HG03575 (cell line): ENCODE measurements around the gene PPP2R1B.
A peak's percentile ranks its signal among the peaks of the same experiment; 100 is the strongest.
"Not testable (repeated sequence)": the region's sequence is repeated elsewhere in the genome, so short reads cannot be mapped to it uniquely, and the experiment has no call there.

Experiments used
- ATAC-seq: cut with Tn5 transposase; IDR thresholded peaks from one replicate; pipeline ENCODE4 v1.9.1; 2021; ENCODE audit not compliant: unreplicated experiment, insufficient number of reproducible peaks, low FRiP score; ENCODE audit errors: extremely low read depth

PPP2R1B gene

GRCh38 chr11:111785886-111786412 lies 19.8 kb upstream of the PPP2R1B start:
- ATAC-seq: no peak

GRCh38 chr11:111785076-111785475 lies 18.9 kb upstream of the PPP2R1B start:
- no peak for ATAC-seq

DNA sequence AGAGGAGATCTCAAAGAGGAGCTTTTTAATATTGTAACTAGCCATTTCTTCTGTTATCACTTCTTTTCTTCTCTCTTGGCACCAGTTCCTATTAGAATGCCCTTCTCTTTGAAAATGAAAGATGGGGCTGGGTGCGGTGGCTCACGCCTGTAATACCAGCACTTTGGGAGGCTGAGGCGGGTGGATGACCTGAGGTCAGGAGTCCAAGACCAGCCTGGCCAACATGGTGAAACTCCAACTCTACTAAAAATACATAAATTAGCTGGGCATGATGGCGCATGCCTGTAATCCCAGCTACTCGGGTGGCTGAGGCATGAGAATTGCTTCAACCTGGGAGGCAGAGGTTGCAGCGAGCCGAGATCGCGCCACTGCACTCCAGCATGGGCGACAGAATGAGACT lies 18.1 kb upstream of the PPP2R1B start:
- ATAC-seq: not testable (repeated sequence)

- ATAC-seq: no peak
These were observed 16.0 kb upstream of the PPP2R1B start for GRCh38 chr11:111782109-111782741.

GRCh38 chr11:111779118-111779517 lies 12.9 kb upstream of the PPP2R1B start:
- no peak for ATAC-seq

DNA sequence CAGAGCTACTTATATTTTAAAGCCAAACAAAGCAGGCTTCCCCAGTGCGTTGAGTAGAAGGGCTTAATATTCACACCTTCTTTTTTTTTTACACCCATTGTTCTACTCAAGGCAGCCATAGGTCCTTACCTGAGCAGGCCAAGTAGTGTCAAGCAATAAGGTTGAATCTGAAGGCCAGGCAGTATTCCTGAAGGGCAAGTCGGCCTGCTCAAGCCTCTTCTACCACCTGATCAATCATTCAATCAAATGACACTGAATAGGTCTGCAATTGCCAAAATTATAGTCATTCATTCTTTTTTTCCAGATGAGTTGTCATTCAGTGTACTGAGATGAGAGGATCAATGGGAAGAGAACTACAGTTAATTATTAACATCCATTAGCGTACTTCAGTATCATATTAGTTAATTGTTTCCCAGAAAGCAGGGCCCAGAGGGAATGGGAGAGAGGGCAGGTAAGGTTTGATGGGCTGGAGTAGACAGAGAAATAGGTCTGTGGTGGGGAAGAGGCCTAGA lies 11.9 kb upstream of the PPP2R1B start:
- ATAC-seq: no peak

GRCh38 chr11:111777094-111778046 lies 11.2 kb upstream of the PPP2R1B start:
- no peak for ATAC-seq

DNA sequence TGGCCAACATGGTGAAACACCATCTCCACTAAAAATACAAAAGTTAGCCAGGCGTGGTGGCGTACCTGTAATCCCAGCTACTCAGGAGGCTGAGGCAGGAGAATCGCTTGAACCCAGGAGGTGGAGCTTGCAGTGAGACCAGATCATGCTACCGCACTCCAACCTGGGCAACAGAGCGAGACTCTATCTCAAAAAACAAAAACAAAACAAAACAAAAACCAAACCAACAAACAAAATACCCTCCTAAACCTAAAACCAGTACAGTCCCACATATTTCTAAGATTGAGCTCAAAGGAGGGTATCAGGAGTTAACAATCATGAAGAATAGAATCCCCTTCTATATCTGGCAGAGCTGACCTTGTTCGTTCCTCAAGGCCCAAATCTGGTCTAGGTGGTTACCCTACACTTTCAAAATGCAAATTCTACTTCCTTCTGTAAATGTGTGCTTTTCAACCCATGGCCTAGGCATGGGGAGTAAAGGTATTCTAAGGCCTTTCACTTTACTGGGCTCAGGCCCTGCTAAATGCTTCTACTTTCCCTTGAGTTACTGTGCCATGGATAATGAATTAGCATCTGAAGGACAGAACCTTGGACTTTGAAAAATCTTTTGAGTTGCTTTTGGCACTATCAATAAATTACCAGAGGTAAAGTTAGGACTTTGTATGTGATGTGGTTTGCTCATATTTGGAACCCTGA lies 10.4 kb upstream of the PPP2R1B start:
- peak; percentile 93 for ATAC-seq

- ATAC-seq: no peak
These were observed 8.9 kb upstream of the PPP2R1B start for GRCh38 chr11:111774955-111775710.

GRCh38 chr11:111772535-111772934 lies 6.3 kb upstream of the PPP2R1B start:
- no peak for ATAC-seq

GRCh38 chr11:111771205-111771604 lies 5.0 kb upstream of the PPP2R1B start:
- ATAC-seq: not testable (repeated sequence)

DNA sequence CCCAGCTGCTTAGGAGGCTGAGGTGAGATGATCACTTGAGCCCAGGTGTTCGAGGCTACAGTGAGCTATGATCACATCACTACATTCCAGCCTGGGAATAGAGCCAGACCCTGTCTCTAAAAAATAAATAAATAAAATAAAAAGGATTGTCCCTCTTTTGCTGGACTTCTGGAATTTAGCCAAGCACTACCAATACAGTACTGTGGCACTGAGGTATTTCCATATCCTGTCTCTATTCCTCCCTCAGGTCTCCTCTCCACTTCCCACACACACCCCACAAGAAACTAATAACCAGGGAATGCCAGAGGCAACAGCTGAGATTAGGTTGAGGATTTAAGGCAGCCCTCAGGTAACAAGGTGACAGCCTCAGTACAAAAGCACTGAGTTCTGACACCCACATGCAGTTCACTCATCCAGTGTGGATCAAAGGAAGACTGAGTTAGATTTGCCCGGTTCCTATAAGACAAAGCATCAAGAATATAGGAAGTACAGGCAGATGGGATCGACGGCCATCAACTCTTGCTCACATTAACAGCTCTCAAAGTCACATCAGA lies 4.5 kb upstream of the PPP2R1B start:
- no peak for ATAC-seq

DNA sequence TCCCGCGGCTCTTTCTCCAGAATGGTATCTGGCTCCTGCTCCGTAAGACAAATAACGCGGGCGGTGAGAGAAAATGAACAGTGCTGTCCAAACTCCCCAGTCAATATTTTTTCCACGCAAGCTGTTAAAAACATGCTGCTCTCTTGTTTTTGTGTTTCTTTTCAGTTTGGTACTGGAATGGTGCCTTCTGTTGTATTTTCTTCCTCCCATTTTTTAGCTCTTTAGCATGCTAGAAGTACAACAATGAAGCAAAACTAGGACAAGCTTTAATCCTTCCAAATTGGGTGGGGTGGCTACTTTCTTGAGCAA lies 599 bp upstream of the PPP2R1B start:
- no peak for ATAC-seq

GRCh38 chr11:111765320-111765983 lies 737 bp downstream of the PPP2R1B start:
- peak; percentile 7 for ATAC-seq

- ATAC-seq: no peak
These were observed 1.6 kb downstream of the PPP2R1B start for GRCh38 chr11:111764621-111765020.

DNA sequence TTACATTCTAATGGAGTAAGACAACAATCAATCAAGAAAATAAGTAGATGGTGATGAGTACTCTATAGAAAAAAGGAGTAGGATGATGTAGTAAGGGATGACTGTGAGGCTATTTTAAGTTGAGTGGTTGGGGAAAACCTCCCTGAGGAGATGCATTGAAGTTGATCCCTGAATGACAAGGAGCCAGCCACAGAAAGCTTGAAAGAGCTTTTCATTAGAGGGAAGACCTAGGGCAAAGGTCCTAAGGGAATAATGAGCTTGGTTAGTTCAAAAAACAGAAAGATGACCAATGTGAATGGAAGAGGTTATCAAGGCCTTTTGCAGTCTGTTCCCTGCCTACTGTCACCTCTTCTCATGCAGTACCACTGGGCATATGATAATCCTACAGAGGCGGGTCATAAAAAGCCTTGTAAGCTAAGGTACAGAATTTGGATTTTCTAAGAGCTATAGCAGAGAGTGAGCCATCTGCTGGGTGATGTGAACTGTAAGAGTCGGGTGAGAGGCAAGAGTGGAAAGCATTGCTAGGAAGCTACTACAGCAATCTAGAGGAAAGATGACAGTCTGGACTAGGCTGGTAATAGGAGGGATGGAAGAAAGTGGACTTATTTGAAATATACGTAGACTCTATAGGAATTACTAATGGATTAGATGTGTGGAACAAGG lies 3.1 kb downstream of the PPP2R1B start:
- no peak for ATAC-seq

DNA sequence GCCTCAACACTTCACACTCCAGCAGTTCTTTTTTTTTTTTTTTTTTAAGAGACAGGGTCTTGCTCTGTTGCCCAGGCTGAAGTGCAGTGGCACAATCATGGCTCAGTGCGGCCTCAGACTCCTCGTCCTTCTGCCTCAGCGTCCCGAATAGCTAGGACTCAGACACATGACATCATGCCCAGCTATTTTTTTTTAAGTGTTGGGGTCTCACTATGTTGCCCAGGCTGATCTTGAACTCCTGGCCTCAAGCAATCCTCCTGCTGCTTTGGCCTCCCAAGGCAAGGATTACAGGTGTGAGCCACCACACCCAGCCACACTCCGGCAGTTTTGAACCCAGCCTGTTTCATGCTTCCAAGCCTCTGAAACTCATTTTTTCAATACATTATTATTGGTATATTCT lies 3.7 kb downstream of the PPP2R1B start:
- ATAC-seq: no peak

- no peak for ATAC-seq
These were observed 5.2 kb downstream of the PPP2R1B start for GRCh38 chr11:111761036-111761435.
